K562 (cell line): ENCODE results near the gene NTRK1. TPM values are rescaled to one million over a fixed set of nuclear protein-coding genes. Genes with fewer than 3 reads are reported as not detected.

Experiments used
- BRD4 ChIP-seq: fragments of 200-600 bp; sonication (generic); IDR thresholded peaks from 2 replicates; pipeline ENCODE4 v1.6.1; 2017; ENCODE audit warnings: inconsistent platforms
- EP400 ChIP-seq: fragments of 450-650 bp; IDR thresholded peaks from 2 replicates; pipeline ENCODE4 v1.6.1; 2017; ENCODE audit warnings: antibody characterized with exemption, mild to moderate bottlenecking, moderate library complexity
- GTF2E2 ChIP-seq: fragments of 200-800 bp; sonication (Bioruptor generic); IDR thresholded peaks from 2 replicates; pipeline ENCODE4 v1.6.1; 2016; ENCODE audit warnings: missing genetic modification characterization, missing compliant biosample characterization
- KLF6 ChIP-seq: fragments of 250-450 bp; sonication (Bioruptor Pico); IDR thresholded peaks from 2 replicates; pipeline ENCODE4 v1.4.0; 2020; ENCODE audit warnings: mild to moderate bottlenecking, moderate library complexity, borderline replicate concordance
- RCOR1 ChIP-seq, 2 experiments: IDR thresholded peaks; 2 replicates each; pipeline ENCODE4 v1.6.1; 2012; ENCODE audit warnings: low read depth in 2 of 2, low read length in 2 of 2, borderline replicate concordance in 1 of 2, improper control_type of control experiment in 1 of 2
- SREBF1 ChIP-seq: fragments of 150-350 bp; IDR thresholded peaks from 2 replicates; pipeline ENCODE4 v1.6.1; 2014; ENCODE audit warnings: antibody characterized with exemption, low read depth, low read length, borderline replicate concordance
- SRSF7 ChIP-seq: fragments of 200-400 bp; formaldehyde crosslinking; optimal IDR thresholded peaks from 2 replicates; pipeline ENCODE3; 2017; ENCODE audit warnings: mild to moderate bottlenecking, low read depth, low read length
- ZBTB7A ChIP-seq: IDR thresholded peaks from 2 replicates; pipeline ENCODE4 v1.6.1; 2011; ENCODE audit warnings: low read depth, mild to moderate bottlenecking, low read length, moderate library complexity, borderline replicate concordance; ENCODE audit not compliant: control insufficient read depth
- polyA plus RNA-seq, 8 experiments: library from polyadenylated mRNA; depleted of rRNA in 4 of 8; stranded (reverse) in 5 of 8; unstranded in 3 of 8; fragments of >200 nt; fragmentation: Nextera tagmentation in 2 of 8; fragmentation: Illumina TruSeq in 1 of 8; extraction: Ambion mirVana in 2 of 8; extraction: Trizol in 1 of 8; gene quantifications; 2 replicates each; pipeline versions ENCODE4 v1.2.1 to v1.2.3, GENCODE V29; 2011 to 2014; ENCODE audit warnings: inconsistent platforms in 1 of 8, missing spikeins in 1 of 8
- total RNA-seq, 7 experiments: library from RNA; depleted of rRNA in 6 of 7; stranded (reverse); fragments of >200 nt in 6 of 7; fragmentation: Illumina TruSeq in 2 of 7; extraction: Trizol in 2 of 7; gene quantifications; 2 replicates each; pipeline versions ENCODE4 v1.2.1 to v1.2.3, GENCODE V29; 2011 to 2021; ENCODE audit warnings: low replicate concordance in 1 of 7
- TF ChIP-seq, protein P1 (sequence below): fragments of 450-650 bp; IDR thresholded peaks from 2 replicates; pipeline ENCODE4 v1.6.1; 2016; ENCODE audit warnings: mild to moderate bottlenecking, moderate library complexity
- TF ChIP-seq, protein P2 (sequence below): sonication (generic); formaldehyde crosslinking; IDR thresholded peaks from 2 replicates; pipeline ENCODE4 v1.4.0; 2020; ENCODE audit warnings: mild to moderate bottlenecking, missing genetic modification reagents

Gene NTRK1
- total and polyA plus RNA-seq, 9 of the 15 experiments (the other 6 are each of a cell fraction or from before 2014, with no cell fraction given): 0.46 to 30.0 (median 7.9) TPM

DNA sequence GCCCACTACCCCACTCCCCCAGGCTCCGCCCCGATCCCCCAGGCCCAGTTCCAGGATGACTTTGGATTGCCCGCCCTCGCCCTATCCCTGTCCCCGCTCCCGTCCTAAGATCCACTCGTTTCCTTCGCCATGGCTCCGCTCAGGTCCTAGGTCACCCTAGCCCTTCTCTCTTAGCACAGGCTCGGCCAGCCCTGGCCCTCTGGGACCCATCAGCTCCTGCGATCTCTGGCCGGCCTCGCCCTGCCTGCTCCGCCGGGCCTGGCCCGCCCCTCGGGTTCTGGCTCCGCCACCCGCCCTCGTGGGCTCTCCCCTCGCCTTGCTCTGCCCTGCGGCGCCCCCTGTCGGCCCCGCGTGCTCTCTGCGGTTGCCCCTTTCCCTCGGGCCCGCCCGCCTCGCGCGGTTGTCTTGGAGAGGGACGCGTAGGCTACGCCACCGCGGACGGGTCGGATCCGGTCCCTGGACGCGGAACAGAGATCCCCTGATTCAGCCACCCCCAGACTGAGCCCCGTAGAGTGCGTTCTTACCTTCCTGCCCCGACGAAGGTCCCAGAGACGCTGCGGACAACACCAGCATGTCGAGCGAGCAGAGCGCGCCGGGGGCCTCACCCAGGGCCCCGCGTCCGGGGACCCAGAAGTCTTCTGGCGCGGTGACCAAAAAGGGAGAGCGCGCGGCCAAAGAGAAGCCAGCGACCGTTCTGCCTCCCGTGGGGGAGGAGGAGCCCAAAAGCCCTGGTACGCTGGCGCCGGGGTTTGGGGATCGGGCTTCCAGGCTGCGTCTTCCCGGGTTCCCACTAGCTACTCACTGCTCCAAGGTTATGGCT lies 59.8 kb downstream of the NTRK1 start, which contains the start of gene LRRC71 (continued):
- TF ChIP-seq, protein P1, sequence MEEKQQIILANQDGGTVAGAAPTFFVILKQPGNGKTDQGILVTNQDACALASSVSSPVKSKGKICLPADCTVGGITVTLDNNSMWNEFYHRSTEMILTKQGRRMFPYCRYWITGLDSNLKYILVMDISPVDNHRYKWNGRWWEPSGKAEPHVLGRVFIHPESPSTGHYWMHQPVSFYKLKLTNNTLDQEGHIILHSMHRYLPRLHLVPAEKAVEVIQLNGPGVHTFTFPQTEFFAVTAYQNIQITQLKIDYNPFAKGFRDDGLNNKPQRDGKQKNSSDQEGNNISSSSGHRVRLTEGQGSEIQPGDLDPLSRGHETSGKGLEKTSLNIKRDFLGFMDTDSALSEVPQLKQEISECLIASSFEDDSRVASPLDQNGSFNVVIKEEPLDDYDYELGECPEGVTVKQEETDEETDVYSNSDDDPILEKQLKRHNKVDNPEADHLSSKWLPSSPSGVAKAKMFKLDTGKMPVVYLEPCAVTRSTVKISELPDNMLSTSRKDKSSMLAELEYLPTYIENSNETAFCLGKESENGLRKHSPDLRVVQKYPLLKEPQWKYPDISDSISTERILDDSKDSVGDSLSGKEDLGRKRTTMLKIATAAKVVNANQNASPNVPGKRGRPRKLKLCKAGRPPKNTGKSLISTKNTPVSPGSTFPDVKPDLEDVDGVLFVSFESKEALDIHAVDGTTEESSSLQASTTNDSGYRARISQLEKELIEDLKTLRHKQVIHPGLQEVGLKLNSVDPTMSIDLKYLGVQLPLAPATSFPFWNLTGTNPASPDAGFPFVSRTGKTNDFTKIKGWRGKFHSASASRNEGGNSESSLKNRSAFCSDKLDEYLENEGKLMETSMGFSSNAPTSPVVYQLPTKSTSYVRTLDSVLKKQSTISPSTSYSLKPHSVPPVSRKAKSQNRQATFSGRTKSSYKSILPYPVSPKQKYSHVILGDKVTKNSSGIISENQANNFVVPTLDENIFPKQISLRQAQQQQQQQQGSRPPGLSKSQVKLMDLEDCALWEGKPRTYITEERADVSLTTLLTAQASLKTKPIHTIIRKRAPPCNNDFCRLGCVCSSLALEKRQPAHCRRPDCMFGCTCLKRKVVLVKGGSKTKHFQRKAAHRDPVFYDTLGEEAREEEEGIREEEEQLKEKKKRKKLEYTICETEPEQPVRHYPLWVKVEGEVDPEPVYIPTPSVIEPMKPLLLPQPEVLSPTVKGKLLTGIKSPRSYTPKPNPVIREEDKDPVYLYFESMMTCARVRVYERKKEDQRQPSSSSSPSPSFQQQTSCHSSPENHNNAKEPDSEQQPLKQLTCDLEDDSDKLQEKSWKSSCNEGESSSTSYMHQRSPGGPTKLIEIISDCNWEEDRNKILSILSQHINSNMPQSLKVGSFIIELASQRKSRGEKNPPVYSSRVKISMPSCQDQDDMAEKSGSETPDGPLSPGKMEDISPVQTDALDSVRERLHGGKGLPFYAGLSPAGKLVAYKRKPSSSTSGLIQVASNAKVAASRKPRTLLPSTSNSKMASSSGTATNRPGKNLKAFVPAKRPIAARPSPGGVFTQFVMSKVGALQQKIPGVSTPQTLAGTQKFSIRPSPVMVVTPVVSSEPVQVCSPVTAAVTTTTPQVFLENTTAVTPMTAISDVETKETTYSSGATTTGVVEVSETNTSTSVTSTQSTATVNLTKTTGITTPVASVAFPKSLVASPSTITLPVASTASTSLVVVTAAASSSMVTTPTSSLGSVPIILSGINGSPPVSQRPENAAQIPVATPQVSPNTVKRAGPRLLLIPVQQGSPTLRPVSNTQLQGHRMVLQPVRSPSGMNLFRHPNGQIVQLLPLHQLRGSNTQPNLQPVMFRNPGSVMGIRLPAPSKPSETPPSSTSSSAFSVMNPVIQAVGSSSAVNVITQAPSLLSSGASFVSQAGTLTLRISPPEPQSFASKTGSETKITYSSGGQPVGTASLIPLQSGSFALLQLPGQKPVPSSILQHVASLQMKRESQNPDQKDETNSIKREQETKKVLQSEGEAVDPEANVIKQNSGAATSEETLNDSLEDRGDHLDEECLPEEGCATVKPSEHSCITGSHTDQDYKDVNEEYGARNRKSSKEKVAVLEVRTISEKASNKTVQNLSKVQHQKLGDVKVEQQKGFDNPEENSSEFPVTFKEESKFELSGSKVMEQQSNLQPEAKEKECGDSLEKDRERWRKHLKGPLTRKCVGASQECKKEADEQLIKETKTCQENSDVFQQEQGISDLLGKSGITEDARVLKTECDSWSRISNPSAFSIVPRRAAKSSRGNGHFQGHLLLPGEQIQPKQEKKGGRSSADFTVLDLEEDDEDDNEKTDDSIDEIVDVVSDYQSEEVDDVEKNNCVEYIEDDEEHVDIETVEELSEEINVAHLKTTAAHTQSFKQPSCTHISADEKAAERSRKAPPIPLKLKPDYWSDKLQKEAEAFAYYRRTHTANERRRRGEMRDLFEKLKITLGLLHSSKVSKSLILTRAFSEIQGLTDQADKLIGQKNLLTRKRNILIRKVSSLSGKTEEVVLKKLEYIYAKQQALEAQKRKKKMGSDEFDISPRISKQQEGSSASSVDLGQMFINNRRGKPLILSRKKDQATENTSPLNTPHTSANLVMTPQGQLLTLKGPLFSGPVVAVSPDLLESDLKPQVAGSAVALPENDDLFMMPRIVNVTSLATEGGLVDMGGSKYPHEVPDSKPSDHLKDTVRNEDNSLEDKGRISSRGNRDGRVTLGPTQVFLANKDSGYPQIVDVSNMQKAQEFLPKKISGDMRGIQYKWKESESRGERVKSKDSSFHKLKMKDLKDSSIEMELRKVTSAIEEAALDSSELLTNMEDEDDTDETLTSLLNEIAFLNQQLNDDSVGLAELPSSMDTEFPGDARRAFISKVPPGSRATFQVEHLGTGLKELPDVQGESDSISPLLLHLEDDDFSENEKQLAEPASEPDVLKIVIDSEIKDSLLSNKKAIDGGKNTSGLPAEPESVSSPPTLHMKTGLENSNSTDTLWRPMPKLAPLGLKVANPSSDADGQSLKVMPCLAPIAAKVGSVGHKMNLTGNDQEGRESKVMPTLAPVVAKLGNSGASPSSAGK: 0 out of 2 replicates have a peak, but pooled peaks have one; percentile 21
- no peak for TF ChIP-seq BRD4
- TF ChIP-seq ZBTB7A: peak; percentile 82
- TF ChIP-seq SREBF1: peak; percentile 45; the same call in 1 of the 2 replicates
- TF ChIP-seq, protein P2, sequence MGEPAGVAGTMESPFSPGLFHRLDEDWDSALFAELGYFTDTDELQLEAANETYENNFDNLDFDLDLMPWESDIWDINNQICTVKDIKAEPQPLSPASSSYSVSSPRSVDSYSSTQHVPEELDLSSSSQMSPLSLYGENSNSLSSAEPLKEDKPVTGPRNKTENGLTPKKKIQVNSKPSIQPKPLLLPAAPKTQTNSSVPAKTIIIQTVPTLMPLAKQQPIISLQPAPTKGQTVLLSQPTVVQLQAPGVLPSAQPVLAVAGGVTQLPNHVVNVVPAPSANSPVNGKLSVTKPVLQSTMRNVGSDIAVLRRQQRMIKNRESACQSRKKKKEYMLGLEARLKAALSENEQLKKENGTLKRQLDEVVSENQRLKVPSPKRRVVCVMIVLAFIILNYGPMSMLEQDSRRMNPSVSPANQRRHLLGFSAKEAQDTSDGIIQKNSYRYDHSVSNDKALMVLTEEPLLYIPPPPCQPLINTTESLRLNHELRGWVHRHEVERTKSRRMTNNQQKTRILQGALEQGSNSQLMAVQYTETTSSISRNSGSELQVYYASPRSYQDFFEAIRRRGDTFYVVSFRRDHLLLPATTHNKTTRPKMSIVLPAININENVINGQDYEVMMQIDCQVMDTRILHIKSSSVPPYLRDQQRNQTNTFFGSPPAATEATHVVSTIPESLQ (CRISPR knock-in tag): 0 out of 2 replicates have a peak, but pooled peaks have one; percentile 33
- TF ChIP-seq KLF6 (CRISPR knock-in tag): no peak; the same call in 1 of the 2 replicates
- peak in 1 of 2 experiments; percentile 73; a peak in 2 of 4 replicates for TF ChIP-seq RCOR1 (IDR thresholded peaks at IDR 0.05; ENCODE audit: borderline replicate concordance in 1 of 2, low read depth in 2 of 2, low read length in 2 of 2)
- TF ChIP-seq GTF2E2: 0 out of 2 replicates have a peak, but pooled peaks have one; percentile 22
- peak; percentile 44; the same call in 1 of the 2 replicates for TF ChIP-seq EP400
- no peak for TF ChIP-seq SRSF7
